ENCODE results near the gene GALNT15.

GRCh38 chr3:16240229-16241023 is 65.9 kb downstream of the GALNT15 start:
- no peak for TF ChIP-seq CTCF (IDR thresholded peaks at IDR 0.05)
- peak; percentile 70 for TF ChIP-seq POLR2AphosphoS5 (IDR thresholded peaks at IDR 0.05)
